ENCODE results near the gene RPL36A.
A peak's percentile ranks its signal among the peaks of the same experiment; 100 is the strongest.

The RPL36A gene

GRCh38 chrX:101390664-101391525 is at the start of gene RPL36A:
RPL36A (plus strand) TSS chrX:101391011; CDS start chrX:101391044, 33 bp downstream.
- peak; percentile 75 for DNase-seq

- DNase-seq = no peak
These were observed 42.9 kb upstream of the RPL36A start for GRCh38 chrX:101347859-101348451.

GRCh38 chrX:101348452-101349192 is 42.2 kb upstream of the RPL36A start, which contains the start of gene TIMM8A:
TIMM8A (minus strand) TSS chrX:101348742; CDS start chrX:101348664, 78 bp downstream.
- peak; percentile 30 for DNase-seq

- DNase-seq = no peak
These were observed 41.6 kb upstream of the RPL36A start for GRCh38 chrX:101349193-101349562.

GRCh38 chrX:101357166-101357795 is 33.5 kb upstream of the RPL36A start:
- DNase-seq = no peak

GRCh38 chrX:101359966-101360365 is 30.8 kb upstream of the RPL36A start:
- no peak for DNase-seq

- DNase-seq = no peak
These were observed 30.4 kb upstream of the RPL36A start for GRCh38 chrX:101360390-101360789.

GRCh38 chrX:101362116-101362515 is 28.7 kb upstream of the RPL36A start:
- DNase-seq = no peak

GRCh38 chrX:101362757-101363156 is 28.1 kb upstream of the RPL36A start:
- DNase-seq = no peak

- no peak for DNase-seq
These were observed 25.5 kb upstream of the RPL36A start for GRCh38 chrX:101365301-101365795.

GRCh38 chrX:101368800-101369199 is 22.0 kb upstream of the RPL36A start:
- no peak for DNase-seq

GRCh38 chrX:101369687-101370086 is 21.1 kb upstream of the RPL36A start:
- DNase-seq = no peak

- no peak for DNase-seq
These were observed 19.8 kb upstream of the RPL36A start for GRCh38 chrX:101370888-101371504.

GRCh38 chrX:101377547-101377946 is 13.3 kb upstream of the RPL36A start:
- no peak for DNase-seq

- no peak for DNase-seq
These were observed 7.1 kb upstream of the RPL36A start for GRCh38 chrX:101383679-101384205.

GRCh38 chrX:101385026-101385684 is 5.7 kb upstream of the RPL36A start:
- no peak for DNase-seq

GRCh38 chrX:101385795-101386541 is 4.8 kb upstream of the RPL36A start, which contains the start of gene BTK:
BTK (minus strand) TSS chrX:101386191; CDS start chrX:101375284, 10,907 bp downstream.
- no peak for DNase-seq

- no peak for DNase-seq
These were observed 4.3 kb upstream of the RPL36A start for GRCh38 chrX:101386542-101386885.

GRCh38 chrX:101388604-101389003 is 2.2 kb upstream of the RPL36A start:
- no peak for DNase-seq

- no peak for DNase-seq
These were observed 1.0 kb downstream of the RPL36A start for GRCh38 chrX:101391831-101392230.
